Measurements from ENCODE around the gene GNAZ. TPM values are rescaled to one million over a fixed set of nuclear protein-coding genes. Genes with fewer than 3 reads are reported as not detected.

The GNAZ gene
- total and polyA plus RNA-seq, 11 donors: 1.1 to 13.9 (median 2.5) TPM

DNA sequence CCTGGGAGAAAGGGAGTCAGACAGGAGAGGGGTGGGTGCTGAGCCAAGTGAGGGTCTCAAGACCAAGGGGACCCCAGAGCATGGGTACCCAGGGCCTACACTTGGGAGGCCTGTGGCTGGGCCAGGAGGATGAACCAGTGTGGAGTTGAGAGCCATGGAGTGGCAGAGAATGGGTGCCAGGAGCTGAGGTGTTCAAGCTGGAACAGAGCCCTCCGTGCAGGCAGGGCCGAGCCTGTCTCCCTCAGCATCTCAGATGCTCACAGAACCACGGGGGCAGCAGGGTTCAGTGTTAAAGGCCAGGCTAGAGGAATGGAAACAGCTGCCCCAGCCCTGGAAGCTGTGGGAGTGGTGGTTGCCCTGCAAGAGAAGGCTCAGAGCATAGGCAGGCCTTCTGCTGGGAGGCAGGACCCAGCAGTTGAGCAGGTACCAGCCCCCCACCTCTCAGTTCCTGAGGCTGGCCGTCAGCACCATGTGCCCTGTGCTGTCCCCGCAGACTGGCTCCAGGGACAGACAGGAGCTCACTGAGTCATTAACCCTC, 39.2 kb downstream of the GNAZ start:
- no peak for DNase-seq
- TF ChIP-seq, protein P1, sequence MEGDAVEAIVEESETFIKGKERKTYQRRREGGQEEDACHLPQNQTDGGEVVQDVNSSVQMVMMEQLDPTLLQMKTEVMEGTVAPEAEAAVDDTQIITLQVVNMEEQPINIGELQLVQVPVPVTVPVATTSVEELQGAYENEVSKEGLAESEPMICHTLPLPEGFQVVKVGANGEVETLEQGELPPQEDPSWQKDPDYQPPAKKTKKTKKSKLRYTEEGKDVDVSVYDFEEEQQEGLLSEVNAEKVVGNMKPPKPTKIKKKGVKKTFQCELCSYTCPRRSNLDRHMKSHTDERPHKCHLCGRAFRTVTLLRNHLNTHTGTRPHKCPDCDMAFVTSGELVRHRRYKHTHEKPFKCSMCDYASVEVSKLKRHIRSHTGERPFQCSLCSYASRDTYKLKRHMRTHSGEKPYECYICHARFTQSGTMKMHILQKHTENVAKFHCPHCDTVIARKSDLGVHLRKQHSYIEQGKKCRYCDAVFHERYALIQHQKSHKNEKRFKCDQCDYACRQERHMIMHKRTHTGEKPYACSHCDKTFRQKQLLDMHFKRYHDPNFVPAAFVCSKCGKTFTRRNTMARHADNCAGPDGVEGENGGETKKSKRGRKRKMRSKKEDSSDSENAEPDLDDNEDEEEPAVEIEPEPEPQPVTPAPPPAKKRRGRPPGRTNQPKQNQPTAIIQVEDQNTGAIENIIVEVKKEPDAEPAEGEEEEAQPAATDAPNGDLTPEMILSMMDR (IDR thresholded peaks at IDR 0.05): no peak
- TF ChIP-seq POLR2A (IDR thresholded peaks at IDR 0.05): no peak
- Histone ChIP-seq H3K36me3 (no peaks in the 10 kb centered on the region), H3K27me3 (no peaks in the 10 kb centered on the region), H3K9me3 (no peaks in the 10 kb centered on the region), H3K4me3 (no peak overlapping the region), H3K4me1 (peaks cover 0 to 34% (median 11%) of the 10 kb centered on the region in 12 donors), H3K27ac (no peak overlapping the region)
- intact Hi-C loops (cut with DNase I): no loop called here
- 80 to 100% (median 93%) methylated on average over 3 to 5 of the region's 5 CpGs for WGBS, 4 donors
- ATAC-seq: no peak

- intact Hi-C loops (cut with DNase I): loop anchor here in 1 of 10 donors (10.0 kb wide), 1 partner anchor 46 kb away; no protein-coding TSS in a partner anchor
- no peak for TF ChIP-seq POLR2A (IDR thresholded peaks at IDR 0.05)
- TF ChIP-seq, protein P1 (IDR thresholded peaks at IDR 0.05): no peak
Observed at GRCh38 chr22:23110190-23110921, 40.0 kb downstream of the GNAZ start.

DNA sequence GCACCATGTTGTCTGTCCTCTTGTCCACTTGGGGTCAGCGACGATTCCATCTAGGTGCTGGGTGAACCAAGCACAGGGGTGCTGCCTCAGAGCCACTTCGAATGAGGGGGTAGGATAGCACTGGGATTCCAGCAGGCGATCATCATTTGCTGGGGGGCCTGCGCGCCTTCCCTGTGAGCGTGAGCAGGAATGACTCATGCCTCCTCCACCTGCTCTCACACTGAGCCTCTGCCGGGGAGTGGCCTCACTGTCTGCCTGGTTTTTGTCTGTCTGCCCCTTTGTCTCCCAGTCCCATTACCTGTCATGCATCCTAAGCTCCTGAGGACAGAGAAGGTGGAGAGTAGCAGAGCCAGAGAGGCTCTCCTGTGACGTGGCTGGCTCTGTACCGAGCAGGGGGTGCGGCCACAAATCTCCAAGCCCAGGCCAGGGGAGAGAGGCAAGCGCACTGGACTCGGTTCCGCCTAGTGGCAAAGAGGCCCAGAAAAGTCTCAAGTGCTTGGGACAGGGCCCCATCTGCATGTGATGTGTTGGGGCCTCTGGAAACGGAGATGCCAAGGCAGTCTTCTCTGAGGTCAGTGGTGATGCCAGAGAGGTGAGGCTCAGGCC, 40.7 kb downstream of the GNAZ start:
- no peak for TF ChIP-seq POLR2A (IDR thresholded peaks at IDR 0.05)
- TF ChIP-seq, protein P1 (IDR thresholded peaks at IDR 0.05): no peak
- WGBS, 4 donors: 90 to 94% (median 93%) methylated on average over 10 to 15 of the region's 15 CpGs
- Histone ChIP-seq H3K4me1 (peaks cover 0 to 34% (median 11%) of the 10 kb centered on the region in 12 donors), H3K36me3 (no peaks in the 10 kb centered on the region), H3K27ac (no peak overlapping the region), H3K4me3 (no peak overlapping the region), H3K27me3 (no peaks in the 10 kb centered on the region), H3K9me3 (no peaks in the 10 kb centered on the region)
- no peak for ATAC-seq
- intact Hi-C loops (cut with DNase I): loop anchor here in 1 of 10 donors (10.0 kb wide), 1 partner anchor 46 kb away; no protein-coding TSS in a partner anchor
- DNase-seq: no peak

More at GRCh38 chr22:23110190-23110921, 40.0 kb downstream of the GNAZ start:
- Histone ChIP-seq H3K36me3 (no peaks in the 10 kb centered on the region), H3K4me3 (no peak overlapping the region), H3K27ac (no peak overlapping the region), H3K27me3 (no peaks in the 10 kb centered on the region), H3K4me1 (peaks cover 0 to 34% (median 11%) of the 10 kb centered on the region in 12 donors), H3K9me3 (no peaks in the 10 kb centered on the region)
- no peak for DNase-seq
- ATAC-seq: no peak
- WGBS, 4 donors: 77 to 100% (median 80%) methylated on average over 1 to 10 of the region's 10 CpGs

- no peak for TF ChIP-seq POLR2A (IDR thresholded peaks at IDR 0.05)
- TF ChIP-seq, protein P1 (IDR thresholded peaks at IDR 0.05): no peak
- ATAC-seq (no peak), DNase-seq (no peak)
- H3K27ac ChIP-seq: no peak overlapping the region
- intact Hi-C loops (cut with DNase I): loop anchor here in 1 of 10 donors (10.0 kb wide), 1 partner anchor 48 kb away; no protein-coding TSS in a partner anchor
- no peak overlapping the region for H3K4me3 ChIP-seq
- H3K4me1 ChIP-seq: peaks cover 0 to 19% (median 11%) of the 10 kb centered on the region in 12 donors
- no peaks in the 10 kb centered on the region for H3K27me3 ChIP-seq
- H3K36me3 ChIP-seq: no peaks in the 10 kb centered on the region
- H3K9me3 ChIP-seq: no peaks in the 10 kb centered on the region
- WGBS, 4 donors: 88 to 95% (median 93%) methylated on average over 7 to 9 of the region's 9 CpGs
Observed at GRCh38 chr22:23112472-23113012, 42.2 kb downstream of the GNAZ start.
